ENCODE results near the gene OR6Q1. TPM values are rescaled to one million over a fixed set of nuclear protein-coding genes. Genes with fewer than 3 reads are reported as not detected.

OR6Q1 gene
- total RNA-seq, 1 experiment from 2014 or later: not detected

DNA sequence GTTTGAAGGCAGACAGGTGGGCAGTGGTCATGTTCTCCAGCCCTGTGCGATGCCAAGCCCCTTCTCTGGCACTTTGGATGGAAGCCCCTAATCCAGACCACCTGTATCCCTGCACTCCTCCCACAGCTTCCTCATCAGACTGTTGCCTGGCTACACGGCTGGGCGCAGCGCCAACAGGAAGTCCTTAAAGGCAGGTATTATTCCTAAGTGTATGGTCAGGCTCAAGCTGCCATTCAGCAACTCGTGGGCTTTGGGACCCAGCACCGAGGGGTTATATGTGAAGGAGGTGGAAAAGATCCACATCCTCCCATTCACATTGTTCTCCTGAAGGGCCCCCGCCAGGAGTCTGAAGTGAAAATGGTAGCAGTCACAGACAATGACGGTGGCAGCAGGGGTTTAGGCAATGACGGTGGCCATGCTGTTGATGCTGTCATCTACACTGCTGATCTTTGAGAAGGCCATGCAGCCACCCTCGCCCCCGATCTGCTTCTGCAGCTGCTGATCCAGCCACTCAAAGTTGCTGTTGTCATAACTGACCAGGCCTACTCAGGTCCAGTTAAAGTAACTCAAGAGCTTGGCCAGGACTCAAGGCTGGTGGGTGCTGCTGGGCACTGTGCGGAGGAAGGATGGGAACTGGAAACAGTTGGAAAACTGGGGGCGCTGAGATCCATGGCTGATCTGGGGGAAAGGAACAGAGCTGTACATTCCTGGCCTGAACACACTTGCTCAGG is 27.7 kb downstream of the OR6Q1 start:
- no peak for DNase-seq (ENCODE audit: low spot score)

DNA sequence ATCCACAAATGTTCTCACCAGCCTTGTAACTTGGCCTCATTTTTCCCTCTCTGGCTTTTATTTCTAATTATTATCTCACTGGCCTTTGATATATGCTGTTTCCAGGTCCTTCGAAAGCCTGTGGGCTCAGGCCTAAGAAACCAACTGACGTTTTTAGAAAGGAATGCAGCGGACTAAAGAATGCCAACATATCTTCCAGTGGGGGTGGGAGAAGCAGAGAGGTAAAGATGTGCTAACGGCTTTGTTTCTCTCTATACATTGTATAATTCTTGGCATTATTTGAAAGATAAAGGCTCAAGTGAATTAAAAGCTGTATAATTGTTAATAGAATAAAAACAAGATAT is 28.2 kb downstream of the OR6Q1 start:
- peak; percentile 83 for DNase-seq (ENCODE audit: low spot score)

DNA sequence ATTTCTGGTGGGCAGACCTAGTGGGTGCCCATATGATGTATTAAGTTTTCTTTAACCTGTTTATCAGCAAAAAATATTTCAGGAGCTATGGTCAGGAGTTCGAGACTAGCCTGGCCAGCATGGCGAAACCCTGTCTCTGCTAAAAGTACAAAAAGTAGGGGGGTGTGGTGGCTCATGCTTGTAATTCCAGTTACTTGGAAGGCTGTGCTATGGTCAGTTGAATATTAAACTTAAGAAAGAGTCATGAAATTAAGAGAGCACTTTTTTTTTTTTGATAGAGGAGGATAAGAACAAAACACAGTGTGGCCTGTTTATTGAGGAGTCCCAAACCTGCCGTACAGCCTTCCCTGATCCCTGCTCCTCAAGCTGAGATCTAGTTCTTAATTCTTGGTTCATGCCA is 29.8 kb downstream of the OR6Q1 start:
- no peak for DNase-seq (ENCODE audit: low spot score)

DNA sequence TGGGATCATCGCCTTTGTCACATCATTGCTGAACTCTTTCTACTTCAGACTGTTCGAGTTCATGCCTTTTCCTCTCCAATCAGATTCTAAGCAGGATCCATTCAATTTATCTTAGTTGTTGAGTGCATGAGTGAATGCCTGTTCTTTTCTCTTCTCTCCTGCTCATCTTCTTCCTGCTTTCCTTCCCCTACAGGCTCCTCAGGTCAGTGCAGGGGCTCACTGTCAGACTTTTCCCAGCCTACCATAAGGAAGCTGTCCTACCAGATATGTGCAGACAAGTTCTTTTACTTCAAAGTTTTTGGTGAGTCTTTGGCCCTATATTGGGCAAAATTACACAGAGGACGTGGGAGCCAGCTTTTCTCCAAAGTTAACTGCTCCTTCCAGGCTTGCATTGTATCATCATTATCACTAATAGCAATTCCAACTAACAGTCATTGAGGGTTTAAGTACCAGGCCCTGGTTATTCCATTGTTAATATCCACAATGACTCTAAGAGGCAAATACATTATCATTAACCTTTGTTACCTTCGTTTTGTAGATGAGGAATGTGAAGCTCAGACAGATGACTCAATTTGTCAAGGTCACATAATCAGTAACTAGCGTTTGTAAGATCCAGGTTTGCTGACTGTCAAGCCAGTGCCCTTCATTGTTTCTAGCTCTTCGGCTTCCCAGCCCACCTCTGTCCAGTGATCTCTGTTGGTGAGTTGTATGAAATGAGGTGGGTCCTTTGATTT is 30.4 kb downstream of the OR6Q1 start:
- no peak for DNase-seq (ENCODE audit: low spot score)

DNA sequence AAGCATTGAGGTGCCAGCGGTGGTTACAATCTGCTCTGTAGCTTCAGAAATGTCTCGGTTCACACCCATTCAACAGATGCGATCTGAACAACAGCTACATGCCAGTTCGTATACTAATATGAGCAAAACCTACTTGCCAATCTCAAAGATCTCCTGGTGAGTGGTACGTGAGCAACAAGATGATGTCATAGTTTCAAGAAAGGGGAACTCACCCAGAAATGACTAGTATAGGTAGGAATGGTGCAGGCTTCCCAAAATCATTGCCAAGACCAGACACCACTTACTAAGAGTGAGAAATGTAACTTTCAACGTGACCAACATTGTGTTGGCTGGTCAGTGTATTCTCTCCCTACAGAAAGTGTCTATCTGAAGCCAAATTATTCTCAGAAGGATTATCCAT is 31.1 kb downstream of the OR6Q1 start:
- peak; percentile 40 for DNase-seq (ENCODE audit: low spot score)

DNA sequence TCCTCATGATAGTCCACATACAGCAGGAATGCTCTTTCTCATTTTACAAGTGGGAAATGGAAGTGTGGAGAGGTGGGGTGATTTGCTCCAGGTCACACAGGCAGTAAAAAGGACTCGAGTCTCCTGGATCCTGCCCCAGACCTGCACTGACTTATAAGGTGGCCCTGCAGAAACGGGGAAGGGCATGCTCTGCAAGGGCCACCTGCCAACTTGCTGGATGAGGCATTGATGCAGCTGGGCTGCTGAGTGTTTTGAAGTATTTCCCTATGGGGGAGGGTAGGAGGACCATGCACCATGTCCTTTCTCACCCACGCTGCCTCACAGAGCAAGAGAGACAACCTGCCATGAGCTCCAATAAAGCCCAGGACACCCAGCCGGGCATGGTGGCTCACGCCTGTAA is 36.9 kb downstream of the OR6Q1 start:
- no peak for DNase-seq (ENCODE audit: low spot score)

DNA sequence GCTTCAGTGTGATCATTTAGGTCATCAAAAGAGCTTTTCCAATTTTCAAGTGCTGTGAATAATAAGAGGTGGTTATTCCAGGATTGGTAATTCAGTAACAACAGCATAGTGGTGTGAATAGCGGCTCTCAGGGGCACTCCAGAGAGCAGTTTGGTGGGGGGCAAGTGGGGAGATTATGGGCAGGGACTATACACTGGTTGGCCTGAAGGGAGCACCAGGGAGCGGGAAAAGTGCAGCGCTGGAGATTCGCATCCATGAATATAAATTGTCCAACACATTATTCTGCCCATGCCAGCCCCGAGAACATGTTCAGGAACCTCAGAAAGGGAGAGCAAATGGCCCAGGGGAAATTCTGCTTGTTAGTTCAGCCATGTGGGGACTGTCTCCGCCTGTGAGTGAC is 37.9 kb downstream of the OR6Q1 start:
- no peak for DNase-seq (ENCODE audit: low spot score)

DNA sequence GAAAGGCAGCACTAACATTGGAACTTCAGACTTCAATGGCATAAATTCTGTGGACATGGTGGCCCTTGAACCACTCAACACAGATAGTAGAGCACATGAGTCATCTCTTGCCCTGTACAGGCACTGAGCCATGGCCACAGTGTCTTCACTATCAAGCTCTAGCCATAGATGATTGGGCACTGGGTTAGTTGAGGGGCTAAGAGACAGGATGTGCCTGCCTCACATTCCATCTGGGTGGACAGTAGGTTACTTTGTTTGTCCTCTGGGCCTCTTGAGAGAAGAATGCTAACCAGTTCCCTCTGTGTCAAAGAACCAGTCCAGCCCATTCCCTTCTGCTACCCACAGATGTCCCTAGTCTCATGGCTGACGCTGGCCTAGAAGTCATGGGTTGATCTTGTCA is 39.8 kb downstream of the OR6Q1 start:
- DNase-seq (ENCODE audit: low spot score): no peak

DNA sequence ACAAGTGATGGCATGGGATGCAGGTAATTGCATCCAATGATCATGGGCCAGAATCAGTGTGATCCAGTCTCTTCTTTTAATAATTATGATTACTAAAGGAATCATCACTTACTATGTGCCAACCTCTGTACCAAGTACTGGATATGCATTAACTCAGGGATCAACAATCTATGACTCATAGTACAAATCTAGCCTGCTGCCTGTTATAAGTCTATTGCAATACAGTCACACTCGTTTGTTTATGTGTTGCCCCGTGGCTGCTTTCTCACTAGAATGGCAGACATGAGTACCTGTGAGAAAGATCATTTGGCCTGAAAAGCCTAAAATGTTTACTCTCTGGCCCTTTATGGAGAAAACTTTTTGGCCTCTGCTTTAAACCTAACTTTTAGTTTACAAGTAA is 45.0 kb downstream of the OR6Q1 start:
- no peak for DNase-seq (ENCODE audit: low spot score)

Other genes starting within 250 kb of the OR6Q1 start
- gene OR9Q1, start 7.1 kb upstream of the OR6Q1 start, total RNA-seq (2014; rRNA removed; shearing (Covaris generic)): not detected in 2 replicates
- gene OR9I1, start 94.6 kb downstream of the OR6Q1 start, total RNA-seq (2014; rRNA removed; shearing (Covaris generic)): not detected in 2 replicates
- not detected in 2 replicates for gene OR9Q2, start 158.1 kb downstream of the OR6Q1 start, total RNA-seq (2014; rRNA removed; shearing (Covaris generic))
- not detected in 2 replicates for gene OR1S2, start 173.2 kb downstream of the OR6Q1 start, total RNA-seq (2014; rRNA removed; shearing (Covaris generic))
- gene OR1S1, start 181.8 kb downstream of the OR6Q1 start, total RNA-seq (2014; rRNA removed; shearing (Covaris generic)): not detected in 2 replicates
- not detected in 2 replicates for gene OR10Q1, start 198.0 kb downstream of the OR6Q1 start, total RNA-seq (2014; rRNA removed; shearing (Covaris generic))
- not detected in 2 replicates for gene OR10W1, start 237.3 kb downstream of the OR6Q1 start, total RNA-seq (2014; rRNA removed; shearing (Covaris generic))